NCI-H1417 treated with DMSO at 0.1 percent for 48 hours (cell line): Measurements from ENCODE around the gene SFRP5.

Experiments
- DNase-seq: peaks from one replicate; lab custom pipeline; 2025; lab: John Stamatoyannopoulos, UW

The SFRP5 gene

DNA sequence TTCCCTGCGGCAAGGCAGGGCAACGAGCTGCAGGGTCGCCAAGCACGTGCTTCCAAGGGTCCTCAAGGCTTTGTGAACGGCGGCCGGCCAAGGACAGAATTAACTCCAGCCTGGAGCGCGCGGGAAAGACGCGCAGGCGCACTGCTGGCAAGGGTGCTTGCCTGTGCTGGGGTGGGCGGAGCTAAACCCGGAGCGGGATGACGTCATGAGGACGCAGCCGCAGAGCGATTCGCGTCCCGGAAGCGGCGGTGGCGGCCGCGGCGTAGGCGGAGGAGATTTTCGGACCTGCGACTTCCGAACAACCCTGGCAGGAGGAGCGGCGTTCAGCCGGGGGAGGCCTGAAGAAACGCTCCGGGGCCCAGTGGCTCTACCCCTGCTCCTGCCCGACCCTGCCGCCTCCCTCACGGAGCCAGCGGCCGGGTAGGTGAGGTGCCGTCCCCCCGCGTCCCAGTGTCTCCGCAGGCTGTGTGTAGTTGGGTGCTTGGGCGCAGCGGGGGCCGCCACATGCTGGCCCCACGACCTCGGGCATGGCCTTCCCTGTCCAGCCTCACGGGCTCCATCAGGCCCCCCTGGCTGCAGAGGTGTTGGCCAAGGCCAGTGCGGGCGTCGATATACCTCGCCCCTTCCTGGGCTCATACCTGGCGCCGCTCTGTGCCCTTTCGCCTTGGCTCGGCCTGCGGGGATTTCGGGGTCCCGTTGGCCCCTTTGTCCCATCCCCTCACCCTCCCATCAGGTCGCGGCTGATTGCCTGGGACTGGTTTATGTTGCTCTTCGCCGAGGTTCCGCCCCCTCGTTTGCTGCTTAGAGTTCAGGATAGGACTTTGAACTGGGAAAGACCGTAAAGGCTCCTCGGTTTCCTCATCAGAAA, 34.7 kb downstream of the SFRP5 start, which contains the start of gene ZFYVE27:
ZFYVE27 (plus strand) TSS at position 227 of the 868 bp plus-strand sequence. CDS start 1,350 bp downstream, outside the sequence.
- peak; percentile 37 for DNase-seq

DNA sequence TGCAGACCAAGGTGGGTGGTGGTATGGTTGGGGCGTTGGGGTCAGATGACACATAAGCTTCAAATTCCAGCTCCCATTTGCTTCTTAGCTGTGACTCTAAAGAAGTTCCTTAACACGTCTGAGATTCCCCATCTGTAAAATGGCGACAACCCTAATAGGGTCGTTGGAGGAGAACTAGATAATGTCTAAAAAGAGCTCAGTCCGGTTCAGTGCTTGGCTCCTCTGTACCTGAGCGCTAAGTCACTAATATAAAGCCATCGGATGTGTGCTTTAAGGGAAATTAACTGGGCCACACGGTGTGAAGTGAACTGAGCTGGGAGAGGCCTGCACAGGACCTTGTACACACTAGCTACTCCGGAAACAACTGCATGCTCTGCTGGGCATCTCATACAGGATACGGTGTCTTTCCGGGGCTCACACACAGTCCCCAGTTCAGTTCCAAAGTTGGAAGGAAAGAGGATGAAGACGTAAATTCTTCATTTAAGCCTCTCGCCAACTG, 35.3 kb downstream of the SFRP5 start:
- no peak for DNase-seq

DNA sequence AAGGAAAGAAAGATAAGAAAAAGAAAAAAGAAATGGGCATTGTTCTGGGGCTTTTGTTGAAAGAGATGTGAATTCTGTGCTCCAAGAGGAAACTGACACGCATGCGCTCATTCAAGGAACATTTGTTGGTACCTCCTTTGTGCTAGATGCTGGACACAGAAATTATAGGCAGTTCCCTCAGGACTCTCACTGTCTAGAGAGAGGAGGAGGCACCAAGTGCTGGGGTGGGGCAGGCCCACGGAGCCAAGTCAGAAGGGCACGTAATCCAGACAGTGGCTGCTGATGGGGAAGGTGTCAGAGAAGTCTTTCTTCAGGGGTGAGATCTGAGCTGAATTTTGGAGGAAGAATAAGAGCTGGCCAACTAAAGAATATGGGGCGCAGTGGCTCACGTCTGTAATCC, 37.8 kb downstream of the SFRP5 start:
- DNase-seq = no peak

DNA sequence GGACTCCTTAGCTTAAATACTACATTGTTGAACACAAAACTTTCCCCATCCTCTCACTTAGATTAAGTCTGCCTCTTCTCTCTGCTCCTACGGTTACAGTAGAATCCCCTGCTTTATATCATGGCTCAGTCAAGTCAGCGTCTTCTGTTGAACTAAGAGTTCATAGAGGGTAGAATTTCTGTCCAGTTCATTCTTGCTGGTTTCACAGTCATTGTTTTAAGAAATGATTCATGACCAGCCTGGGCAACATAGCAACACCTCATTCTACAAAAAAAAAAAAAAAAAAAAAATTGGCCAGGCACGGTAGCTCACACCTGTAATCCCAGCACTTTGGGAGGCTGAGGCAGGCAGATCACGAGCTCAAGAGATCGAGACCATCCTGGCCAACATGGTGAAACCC, 38.5 kb downstream of the SFRP5 start:
- no peak for DNase-seq

DNA sequence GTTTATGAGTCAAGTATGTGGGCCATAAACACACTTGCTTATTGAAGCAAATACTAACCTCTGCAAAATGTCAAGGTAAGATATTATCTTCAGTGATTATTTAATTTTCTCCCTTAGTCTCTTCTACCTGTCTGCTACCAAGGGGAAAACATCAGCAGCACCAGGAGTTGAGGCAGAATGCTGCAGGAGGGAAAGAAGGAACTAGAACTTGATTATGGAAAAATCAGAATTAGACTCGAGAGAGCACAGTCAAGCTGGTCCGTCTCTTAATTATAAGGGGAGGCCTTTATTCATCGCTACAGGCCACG, 39.8 kb downstream of the SFRP5 start:
- no peak for DNase-seq

DNA sequence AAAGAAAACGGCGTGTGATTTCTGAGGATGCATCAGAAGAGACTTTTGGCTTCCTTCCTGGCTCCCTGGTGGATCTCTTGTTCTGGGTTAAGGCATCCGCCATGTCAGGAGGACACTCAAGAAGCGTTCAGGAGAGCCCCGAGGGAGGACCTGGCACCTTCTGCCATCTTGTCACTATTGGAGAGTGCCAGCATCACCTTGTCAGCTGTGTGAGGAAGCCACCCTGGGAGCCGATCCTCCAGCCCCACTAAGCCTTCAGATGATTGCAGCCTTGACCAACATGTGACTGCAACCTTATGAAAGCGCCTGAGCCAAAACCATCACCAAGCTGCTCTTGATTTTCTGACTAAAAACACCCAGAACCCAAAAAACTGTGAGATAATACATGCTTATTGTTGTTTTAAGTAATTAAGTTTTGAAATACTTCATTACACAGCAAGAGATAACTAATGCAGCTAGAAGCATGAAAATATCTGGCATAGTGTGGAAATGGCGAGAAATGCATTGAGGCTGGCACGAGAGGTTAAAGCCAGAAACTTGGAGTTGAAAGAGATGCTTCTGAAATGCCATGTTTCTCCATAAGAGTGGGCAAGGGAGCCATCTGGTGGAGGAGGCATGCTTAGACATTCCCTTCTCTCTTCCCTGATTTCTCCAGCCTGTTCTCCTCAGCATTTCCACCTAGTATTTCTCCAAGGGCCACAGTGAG, 40.3 kb downstream of the SFRP5 start:
- no peak for DNase-seq

DNA sequence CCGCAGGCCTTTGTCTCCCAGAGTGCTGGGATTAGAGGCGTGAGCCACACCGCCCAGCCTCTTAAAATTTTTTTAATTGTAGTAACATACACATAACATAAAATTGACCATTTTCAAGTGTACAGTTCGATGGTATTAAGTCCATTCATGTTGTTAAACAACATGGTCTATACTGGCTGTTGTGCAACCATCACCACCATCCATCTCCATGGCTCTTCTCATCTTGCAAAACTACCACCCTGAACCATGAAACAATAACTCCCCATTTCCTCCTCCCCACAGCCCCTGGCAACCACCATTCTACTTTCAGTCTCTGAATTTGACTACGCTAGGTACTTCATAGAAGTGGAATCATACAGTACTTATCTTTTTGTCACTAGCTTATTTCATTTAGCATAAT, 42.8 kb downstream of the SFRP5 start:
- no peak for DNase-seq

DNA sequence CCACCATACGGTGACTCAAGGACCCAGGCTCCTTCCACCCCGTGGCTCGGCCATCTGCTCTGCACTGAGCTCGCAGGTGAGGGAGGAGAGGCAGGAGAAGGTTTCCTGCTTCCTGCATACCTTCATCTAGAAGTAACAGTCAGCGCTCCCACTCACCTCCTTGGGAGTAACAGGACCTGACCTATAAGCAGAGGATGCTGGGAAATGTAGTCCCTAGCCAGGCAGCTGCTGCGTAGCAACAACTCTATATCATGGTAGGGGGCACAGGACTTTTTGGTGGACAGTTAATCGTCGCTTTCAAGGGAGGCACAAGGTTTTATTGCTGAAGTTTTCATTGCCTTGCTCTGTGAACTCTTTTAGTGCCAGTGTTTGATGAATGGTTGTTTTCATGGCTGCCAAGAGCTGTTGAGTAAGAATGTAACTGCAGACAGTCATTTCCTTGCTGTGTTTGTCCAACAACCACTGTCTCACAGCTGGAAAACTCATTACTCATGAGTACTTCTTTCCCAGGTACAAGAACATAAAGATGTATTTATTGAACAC, 45.1 kb downstream of the SFRP5 start:
- DNase-seq = no peak

DNA sequence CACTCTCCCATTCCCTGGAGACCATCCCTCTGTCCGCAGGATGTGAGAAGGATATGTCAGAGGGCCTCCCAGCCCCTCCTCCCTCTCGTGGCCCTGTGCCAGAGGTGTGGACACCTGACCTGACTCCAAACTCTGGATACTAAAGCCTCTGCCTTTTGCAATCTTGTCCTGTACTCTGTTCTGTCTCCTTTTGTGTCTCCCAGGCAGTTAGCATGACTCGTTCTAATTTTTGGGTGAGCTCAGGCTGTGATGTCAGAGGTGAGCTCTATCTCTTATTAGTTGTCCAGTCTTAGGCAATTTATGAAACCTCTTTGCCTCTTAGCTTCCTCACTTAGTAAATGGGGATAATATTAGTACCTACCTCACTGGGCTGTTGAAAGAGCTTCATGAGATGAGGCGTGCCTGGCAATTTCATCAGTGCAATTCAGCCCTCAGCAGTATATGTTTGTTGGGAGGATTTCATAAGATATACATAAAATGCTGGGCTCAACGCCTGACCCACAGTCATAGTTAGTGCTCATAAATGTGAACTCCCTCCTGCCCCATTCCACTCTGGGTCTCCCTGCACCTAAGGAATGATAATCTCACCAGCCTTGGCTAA, 47.4 kb downstream of the SFRP5 start:
- no peak for DNase-seq

DNA sequence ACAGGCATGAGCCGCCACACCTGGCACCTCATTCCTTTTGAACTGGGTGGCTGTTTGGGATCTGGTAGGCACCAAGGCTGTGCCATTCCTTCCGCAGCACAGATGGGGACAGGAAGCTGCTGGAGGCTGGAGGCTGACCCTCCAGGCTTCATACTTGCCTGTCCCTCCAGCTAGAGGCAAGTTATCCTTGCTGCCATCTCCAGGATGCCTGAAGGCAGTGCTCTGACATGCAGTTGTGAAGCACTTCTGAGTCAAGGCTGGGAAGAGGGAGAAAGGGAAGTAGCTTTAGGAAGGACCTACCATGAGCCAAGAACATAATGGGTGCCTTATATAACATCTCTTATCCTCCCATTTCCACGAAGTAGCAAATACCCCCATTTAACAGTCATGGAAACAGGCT, 48.8 kb downstream of the SFRP5 start:
- no peak for DNase-seq

DNA sequence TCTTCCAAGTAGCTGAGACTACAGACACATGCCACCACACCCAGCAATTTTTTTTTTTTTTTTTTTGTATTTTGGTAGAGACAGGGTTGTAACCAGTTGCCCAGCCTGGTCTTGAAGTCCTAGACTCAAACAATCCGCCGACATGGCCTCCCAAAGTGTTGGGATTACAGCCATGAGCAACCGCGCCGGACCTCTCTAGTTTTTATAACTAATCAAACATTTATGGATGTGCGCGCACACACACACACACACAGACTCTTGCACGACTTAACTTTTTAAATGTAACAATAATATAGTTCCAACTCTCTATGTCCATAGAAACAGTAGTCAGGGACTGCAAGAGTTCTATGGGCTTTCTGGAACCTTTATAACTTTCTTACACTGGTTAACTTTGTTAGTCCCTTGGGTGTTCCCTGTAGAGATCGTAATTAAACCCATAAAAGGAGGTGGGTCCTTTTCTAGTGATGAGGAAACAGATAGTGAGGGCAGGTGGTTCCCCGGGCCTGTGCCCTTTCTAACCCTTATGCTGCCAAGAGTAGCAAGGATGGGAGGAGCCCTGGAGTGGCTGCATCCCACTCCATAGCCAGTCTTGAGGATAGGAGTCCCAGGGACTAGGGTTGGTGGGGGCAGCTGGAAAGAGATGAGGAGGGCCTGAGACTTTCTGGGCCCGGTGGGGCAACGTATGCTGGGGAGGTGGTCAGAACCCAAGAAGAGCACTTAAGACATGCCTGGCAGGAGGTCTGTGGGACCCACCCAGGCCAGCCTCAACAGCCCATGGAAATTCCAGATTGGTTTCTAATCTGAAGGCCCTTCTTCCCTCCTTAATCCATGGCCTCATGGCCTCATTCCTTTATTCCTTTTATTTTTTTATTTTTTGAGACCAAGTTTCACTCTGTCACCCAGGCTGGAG, 49.7 kb downstream of the SFRP5 start:
- DNase-seq = no peak

DNA sequence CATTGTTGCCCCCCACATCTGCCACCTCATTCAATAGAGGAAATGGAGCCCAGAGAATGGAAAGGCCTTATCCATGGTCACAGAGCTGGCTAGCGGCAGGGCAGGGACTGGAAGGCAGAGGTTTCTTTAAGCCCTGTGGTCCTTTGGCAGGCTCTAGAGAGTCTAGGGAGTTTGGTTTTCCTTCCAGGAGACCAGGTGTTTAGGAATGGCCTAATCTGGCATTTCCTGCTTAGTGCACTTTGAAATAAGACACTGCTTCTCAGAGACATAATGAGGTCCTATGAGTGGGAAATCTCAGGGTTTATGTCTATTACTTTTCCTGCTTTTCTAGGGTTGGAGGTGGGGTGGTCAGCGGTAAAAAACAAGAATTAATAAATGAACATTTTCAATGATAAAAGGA, 52.2 kb downstream of the SFRP5 start:
- DNase-seq = no peak

DNA sequence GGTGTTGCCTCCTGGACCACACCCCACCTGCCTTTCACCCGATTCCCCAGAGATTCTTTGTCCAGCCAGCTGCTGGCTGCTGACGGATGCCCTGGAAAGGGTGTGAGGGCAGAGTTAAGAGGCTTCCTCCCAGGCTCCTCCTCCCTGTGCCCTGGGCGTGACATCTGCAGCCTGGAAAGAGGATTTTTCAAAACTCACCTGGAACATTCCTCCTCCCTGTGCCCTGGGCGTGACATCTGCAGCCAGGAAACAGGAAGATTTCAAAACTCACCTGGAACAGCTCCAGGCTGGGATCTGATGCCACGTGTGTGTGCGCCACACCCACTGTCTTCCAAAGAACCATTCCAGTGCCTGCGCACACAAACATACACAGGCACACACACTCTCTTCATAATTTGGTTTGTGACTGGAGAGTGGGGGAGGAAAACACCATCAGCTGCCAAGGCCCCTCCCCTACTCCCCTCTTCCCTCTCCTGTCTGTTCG, 53.1 kb downstream of the SFRP5 start:
- DNase-seq = peak; percentile 9

DNA sequence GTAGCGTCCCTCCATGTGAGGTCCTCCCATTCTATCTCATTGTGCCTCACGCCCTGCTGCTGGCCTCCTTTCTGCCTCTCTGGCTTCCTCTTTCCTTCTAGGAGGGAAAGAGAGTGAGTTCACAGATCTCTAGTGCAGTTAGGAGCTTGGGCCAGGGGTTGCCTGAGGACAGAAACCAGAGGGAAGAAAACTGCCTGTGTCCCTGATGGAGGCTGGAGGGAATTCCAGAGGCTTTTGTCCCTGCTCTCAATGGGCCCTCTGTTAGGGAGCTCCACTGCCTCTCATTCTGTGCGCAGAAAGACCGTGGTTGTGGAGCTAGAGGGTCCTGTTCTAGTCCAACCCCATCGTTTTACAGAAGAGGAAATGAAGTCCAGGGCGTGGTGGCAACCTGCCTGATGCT, 53.6 kb downstream of the SFRP5 start:
- no peak for DNase-seq

DNA sequence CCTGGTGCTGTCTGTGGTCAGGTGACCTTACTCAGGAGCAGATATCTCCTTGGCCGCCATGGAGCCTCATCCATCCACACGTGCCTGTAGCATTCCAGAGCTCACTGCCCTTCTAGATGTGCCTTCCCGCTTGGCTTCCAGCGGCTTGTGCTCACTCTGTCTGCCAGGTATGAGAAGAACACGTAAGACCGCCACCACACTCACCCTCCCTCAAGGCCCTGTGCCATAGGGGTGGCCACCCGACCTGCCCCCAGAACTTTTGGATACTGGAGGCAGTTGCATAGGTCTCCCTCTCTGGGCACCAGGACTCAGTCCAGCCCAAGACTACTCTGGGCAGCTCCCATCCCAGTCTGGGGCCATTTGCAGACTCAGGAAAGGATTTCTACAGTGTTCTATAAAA, 54.2 kb downstream of the SFRP5 start:
- DNase-seq = no peak
